GM19467 (cell line): ENCODE measurements around the gene OR10G7.
A peak's percentile ranks its signal among the peaks of the same experiment; 100 is the strongest.

Experiments
- ATAC-seq: cut with Tn5 transposase; IDR thresholded peaks from one replicate; pipeline ENCODE4 v1.9.1; 2021; ENCODE audit warnings: mild to moderate bottlenecking, moderate library complexity; ENCODE audit not compliant: unreplicated experiment

The OR10G7 gene, protein sequence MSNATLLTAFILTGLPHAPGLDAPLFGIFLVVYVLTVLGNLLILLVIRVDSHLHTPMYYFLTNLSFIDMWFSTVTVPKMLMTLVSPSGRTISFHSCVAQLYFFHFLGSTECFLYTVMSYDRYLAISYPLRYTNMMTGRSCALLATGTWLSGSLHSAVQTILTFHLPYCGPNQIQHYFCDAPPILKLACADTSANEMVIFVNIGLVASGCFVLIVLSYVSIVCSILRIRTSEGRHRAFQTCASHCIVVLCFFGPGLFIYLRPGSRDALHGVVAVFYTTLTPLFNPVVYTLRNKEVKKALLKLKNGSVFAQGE

GRCh38 chr11:124041254-124041653 is at the start of gene OR10G7:
Gene OR10G7, minus strand, starts transcription at chr11:124041325. Its CDS starts 2,324 bp downstream, at chr11:124039001.
- no peak for ATAC-seq

DNA sequence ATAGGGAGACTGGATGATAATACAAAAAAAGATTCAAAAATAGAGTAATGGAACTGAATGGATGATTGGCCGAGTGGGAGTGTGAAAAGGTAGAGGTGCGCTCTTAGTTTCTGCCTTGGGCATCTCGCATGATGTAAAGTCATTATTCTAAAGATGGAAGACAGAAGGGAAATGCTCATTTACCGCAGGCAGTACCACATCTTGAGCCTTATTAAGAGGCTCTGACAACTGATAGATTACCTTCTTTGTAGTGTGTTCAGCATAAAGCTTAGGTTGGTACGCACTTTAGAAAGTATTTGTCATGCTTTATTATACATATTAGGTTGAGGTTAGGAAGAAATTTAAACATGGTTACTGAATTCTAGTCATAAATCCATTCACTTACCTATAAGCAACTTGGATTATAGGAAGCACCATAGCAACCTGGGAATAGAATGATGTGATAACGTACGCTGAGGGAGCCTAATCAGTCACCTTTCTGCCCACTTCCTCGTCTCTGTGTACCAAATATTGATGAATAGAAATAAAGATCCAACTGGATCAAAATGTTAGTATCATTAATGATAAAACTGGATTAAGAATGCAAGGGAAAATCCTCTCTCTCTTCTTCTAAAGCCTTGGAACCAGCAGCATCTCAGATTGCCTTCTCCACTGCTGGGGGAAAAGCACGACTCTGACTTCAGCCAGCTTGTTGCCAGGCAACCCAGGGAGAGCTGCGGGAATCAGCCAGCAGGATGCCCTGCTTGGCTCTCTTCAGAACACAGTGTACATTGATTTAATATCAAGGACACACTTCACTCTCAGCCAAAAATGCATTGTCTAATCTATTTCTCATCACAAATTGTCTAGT is 45.1 kb upstream of the OR10G7 start:
- no peak for ATAC-seq

- no peak for ATAC-seq
These were observed 44.5 kb upstream of the OR10G7 start for GRCh38 chr11:124085583-124085982.

GRCh38 chr11:124082371-124082770 is 41.2 kb upstream of the OR10G7 start:
- ATAC-seq, result no peak

GRCh38 chr11:124081483-124081882 is 40.4 kb upstream of the OR10G7 start:
- no peak for ATAC-seq

DNA sequence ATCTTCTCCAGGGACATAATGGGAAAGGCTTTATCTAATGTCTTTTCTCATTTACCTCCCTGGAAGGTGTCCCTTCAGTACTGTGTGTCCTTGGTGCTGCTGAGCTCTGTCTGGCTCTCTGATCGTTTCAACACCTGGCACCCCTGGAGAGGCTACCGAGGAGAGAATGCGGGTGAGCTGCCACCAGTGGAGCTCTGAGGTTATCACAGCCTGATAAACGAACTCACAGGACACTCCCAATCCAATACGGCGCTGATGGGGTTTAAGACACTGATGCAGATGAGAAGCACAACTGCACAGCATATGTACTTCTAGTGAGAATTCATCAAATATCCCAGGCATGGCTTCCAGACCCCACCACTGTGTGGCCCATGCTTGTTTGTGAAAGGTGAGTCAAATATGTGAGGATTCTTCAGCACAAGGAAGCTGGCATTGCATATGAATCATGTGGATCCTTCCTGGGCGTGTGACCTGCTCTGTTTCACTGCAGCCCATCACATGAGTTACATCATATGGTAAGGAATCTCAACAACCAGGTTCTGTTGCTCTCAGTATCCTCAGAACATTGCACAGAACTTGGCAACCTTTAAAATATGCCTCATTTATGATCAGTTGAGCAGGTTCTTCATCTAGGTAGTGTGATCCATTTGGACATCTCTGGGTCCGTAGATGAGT is 39.3 kb upstream of the OR10G7 start:
- no peak for ATAC-seq

DNA sequence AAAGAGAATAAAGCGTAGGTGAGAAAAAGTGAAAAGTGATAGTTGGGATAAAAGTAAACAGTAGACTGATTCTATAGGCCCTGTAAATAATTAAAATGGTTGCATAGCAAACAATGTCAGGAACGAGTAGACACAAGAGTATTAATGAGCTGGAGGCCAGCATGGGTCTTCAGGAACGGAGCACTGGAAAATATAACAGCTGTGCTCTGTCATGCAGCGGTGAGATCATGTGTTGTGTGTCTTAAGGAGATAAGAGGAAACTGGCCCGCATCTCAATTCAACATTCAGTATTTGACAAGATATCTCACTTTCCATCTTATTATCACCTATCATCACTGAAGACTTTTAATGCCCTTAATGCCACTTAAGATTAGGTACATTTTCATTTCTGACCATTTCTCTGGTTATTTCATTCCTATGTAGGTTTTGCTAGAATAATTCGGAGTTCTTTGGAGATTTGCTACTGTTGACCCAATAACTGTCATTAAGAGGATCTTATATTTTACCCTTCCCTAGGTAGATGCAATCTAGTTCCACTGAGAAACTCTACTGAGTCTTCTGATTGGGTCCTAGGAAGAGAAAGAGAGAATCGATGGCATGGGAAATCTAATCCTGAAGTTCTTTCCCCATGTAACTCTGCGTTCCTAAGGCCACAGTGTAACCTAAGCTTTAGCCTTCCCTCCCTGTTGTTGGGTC is 38.7 kb upstream of the OR10G7 start:
- no peak for ATAC-seq

DNA sequence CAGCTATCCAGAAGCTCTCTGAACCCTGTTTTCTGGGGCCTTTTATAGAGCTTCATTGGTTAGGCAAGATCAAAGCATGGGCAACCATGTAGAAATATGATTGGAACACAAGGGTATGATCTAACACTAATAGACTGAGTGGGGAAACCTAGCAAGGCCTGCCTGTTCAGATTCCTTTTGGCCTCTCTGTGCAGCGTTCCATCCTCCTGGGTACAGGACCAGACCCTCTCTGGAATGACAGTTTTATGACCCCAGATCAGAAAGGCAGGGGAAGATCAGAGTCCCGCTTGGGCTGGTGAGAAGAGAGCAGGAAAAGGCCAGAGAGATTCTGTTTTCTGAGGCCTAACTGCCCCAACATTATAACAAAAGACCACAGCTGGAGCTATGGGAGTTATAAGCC is 37.5 kb upstream of the OR10G7 start:
- ATAC-seq, result no peak

DNA sequence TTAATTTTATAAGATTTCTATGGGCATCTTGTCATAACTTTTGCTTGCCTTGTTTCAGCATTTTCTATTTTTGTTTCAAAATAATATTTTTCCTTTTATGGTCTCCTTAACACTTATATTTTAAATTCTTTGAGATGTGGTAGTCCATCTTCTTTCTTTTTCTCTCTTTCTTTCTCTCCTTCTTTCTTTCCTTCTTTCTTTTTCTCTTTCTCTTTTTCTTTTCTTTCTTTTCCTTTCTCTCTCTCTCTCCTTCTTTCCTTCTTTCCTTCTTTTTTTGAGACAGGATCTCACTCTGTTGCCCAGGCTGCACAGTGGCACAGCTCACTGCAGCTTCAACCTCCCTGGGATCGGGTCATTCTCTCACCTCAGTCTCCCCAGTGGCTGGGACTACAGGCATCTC is 36.1 kb upstream of the OR10G7 start:
- ATAC-seq, result no peak

DNA sequence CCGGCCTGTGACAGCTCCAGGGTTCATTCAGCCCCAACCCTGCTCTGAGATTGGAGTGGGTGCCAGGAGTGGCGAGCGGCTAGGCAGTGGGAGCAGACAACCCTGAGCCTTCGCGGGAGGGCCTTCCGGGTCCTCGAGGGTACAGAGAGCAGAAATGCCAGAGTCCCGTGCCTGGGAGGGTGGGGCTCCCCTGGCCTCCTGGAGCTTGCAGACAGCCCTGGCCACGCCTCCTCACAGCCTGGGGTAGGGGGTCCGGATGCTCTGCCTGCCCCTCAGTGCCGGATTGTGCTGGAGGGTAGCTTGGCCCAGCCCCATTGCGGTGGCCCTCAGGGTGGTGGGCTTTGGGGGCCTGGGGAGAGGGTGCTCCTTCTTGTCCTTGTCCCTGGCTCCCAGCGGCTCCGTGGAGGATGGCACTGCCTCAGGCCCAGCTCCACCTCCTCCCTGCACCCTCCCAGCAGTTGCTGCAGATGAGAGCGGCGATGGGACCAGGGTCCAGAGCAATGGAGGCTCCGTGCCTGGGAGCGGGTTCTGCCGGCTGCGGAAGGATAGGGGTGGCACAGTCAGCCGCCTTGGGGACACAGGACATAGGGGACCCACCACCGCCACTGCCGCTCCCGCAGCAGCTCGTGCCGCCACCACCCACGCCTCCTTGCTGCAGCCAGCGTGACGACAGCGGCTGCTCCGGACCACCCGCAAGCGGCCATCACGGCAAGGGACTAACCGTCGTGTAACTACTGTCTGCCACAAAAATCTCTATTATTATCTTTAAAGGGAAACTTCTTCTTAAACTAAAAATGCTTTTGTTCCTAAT is 34.9 kb upstream of the OR10G7 start:
- peak; percentile 50 for ATAC-seq

GRCh38 chr11:124075492-124075840 is 34.3 kb upstream of the OR10G7 start:
- no peak for ATAC-seq

DNA sequence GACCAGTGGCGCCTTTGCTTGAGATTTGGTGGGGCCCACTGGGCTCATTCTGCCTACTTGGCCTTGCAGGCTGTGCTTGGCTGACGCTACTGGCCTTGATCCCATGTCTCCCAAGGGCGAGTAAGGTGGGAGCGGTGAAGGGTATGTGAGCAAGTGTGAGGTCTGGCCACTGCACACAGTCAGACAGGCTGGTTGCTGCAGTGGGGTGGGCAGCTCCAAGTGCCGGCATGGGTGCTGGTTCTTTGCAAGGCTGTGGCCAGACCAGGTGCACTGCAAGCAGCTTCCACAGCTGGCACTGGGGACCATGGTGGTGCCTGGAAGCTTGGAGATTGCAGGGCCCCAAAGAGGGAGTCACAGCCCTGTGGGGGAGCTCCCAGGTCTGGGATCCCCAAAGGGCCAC is 33.4 kb upstream of the OR10G7 start:
- no peak for ATAC-seq

DNA sequence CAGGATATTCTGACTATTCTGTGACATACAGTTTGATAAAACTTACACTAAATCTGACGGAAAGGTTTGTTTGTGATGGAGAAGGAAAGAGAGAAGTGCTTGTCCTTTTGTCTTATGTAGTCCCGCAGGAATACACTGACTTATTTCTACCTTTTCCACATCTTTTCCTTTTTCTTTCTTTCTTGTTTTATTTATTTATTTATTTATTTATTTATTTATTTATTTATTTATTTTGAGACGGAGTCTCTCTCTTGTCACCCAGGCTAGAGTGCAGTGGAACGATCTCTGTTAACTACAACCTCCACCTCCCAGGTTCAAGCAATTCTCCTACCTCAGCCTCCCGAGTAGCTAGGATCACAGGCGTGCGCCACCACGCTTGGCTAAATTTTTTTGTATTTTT is 31.0 kb upstream of the OR10G7 start:
- no peak for ATAC-seq

GRCh38 chr11:124071623-124071948 is 30.5 kb upstream of the OR10G7 start:
- ATAC-seq, result no peak

DNA sequence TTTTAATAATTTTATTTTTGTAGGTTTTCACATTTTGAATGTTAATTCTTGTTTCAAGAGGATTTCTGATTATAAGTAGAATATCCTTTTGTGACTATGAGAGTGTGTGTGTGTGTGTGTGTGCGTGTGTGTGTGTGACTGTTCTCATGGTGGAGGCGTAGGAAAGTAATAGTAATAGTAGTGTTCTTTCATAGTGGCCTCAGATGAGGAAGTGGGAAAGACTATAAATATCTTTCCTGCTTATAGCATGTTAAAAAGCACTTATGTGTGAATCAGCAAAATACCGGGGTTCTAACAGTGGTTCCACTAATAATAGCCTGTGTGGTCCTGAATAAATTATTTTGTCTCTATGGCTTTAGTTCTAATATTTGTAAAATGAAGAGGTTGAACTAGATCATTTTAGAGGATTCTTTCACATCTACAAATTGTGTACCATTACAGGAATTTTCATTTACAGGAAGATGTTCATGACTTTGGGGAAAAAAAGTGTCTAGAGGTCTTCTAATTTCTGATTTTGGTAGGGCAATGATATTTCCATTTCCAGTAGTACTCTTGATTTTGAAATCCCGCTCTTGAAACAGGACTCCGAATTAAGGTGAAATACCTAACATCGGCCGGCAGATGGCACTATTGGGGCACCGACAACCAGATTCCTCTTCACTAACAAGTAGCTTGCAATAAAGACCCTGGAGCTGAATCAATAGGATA is 29.9 kb upstream of the OR10G7 start:
- peak; percentile 87 for ATAC-seq

DNA sequence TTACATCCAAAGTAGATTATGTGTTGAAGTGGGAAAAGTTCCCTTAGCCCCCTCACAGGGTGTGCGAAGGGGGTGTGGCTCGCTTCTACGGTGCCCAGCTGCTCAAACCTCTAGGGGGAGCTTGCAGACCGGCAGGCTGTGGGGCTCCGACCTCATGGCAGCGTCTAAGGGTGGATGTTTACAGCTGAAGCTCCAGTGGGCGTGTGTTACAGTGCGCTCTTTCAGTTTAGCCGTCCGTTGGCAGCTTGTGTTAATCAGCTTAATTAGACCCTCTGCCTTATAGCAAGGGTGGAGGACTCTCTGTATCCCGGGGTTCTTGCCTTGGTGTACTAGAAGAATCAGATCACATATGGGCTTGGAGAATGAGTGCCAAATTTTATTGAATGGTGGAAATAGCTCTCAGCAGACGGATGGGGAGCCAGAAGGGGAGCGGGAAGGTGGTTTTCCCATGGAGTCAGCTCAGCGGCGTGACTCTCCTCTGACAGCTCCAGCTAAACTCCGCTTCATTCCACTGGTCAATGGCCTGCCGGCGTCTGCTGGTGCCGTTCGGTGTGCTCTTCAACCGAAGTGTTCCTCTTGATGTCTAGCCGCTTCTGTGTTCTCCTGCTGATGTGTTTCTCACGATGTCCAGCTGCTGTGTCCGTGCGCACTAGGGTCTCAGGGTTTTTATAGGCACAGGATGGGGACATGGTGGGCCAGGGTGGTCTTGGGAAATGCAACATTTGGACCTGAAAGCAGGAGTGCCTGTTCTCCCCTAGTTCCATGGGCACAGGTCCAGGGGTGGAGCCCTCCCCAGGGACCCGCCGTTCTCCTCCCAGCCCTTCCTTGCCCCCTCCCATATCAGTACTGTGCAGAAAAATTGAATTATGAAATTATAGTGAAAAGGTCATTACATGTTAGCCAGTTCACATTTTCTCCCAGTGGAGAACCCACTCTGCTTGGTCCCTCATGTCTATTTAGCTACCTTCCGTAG is 28.6 kb upstream of the OR10G7 start:
- ATAC-seq, result peak; percentile 76

DNA sequence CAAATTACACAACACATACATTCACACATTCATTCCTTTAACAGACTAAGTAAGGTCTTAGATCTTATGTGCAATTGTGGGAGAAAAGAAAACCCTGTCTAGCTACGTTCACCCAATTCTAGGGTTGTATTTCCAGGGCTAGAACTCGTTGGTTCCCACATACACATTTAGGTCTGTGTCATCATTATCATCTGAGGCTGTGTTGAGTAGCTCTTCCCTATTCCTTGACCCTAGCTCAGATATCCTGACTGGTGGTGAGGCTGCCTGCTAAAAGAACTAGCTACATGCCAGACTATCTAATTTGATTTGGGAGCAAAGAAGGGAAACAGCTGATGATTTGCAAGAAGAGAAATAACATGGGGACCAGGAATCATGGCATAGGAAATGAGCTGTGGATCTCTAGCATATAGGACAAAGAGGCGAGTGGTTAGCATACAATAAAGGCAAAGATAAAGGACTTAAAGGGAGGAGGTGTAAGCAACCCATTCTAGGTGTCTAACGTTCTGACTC is 27.5 kb upstream of the OR10G7 start:
- ATAC-seq, result no peak

DNA sequence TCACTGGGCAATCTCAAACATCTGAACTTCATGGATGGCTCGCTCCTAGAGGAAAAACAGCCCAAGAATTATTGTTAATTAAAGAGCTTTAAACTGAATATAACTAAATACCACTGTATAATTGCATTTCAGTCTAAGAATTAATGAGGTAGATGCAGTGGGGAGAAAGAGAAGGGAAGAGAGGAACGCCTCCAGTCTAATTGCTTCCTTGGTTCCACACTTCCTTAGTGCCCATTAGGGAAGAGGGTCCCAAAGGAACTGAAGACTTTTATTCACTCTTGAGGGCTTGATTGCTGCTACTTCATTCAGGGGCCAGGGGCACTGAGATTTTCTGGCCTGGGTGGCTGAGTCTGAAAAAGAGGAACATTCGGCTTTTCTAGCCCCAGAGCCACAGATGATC is 11.8 kb upstream of the OR10G7 start:
- no peak for ATAC-seq

- no peak for ATAC-seq
These were observed 9.6 kb upstream of the OR10G7 start for GRCh38 chr11:124050748-124051147.
